Measurements from ENCODE around the gene TMEM232. TPM values are rescaled to one million over a fixed set of nuclear protein-coding genes. Genes with fewer than 3 reads are reported as not detected.

TMEM232 gene
- total RNA-seq, 1 experiment from 2014 or later, result 1.6 TPM

GRCh38 chr5:110681953-110682352 lies 44.5 kb downstream of the TMEM232 start:
- H3K23ac ChIP-seq (ENCODE audit: insufficient read length, low read depth, low read length), result no peak overlapping the region
- H3K79me2 ChIP-seq (ENCODE audit: insufficient read depth, low read length), result no peaks in the 10 kb centered on the region
- Mint-ChIP-seq H3K36me3 (ENCODE audit: insufficient read depth in 1 of 3, low read depth in 3 of 3) (no peaks in the 10 kb centered on the region), H3K9me3 (no peaks in the 10 kb centered on the region), H3K27ac (no peak overlapping the region), H3K27me3 (ENCODE audit: low read depth) (no peaks in the 10 kb centered on the region; the same call in 1 of the 2 replicates), H3K4me3 (no peak overlapping the region), H3K4me1 (no peaks in the 10 kb centered on the region; a peak in 1 of 4 replicates)
- no peak overlapping the region for H3K4ac ChIP-seq (ENCODE audit: low read depth, low read length)
- no peak overlapping the region for H2AK5ac ChIP-seq (ENCODE audit: insufficient read length, low read length)
- no peak overlapping the region for H3K56ac ChIP-seq (ENCODE audit: insufficient read length, low read depth, low read length)
- H2BK120ac ChIP-seq (ENCODE audit: low read depth, low read length, poor library complexity, severe bottlenecking), result no peak overlapping the region
- H3K9me3 ChIP-seq (ENCODE audit: control insufficient read depth, low read depth, low read length), result no peaks in the 10 kb centered on the region
- no peaks in the 10 kb centered on the region for H4K20me1 ChIP-seq (ENCODE audit: control insufficient read depth, insufficient read depth, insufficient read length)
- no peak overlapping the region for H3K18ac ChIP-seq (ENCODE audit: insufficient read length, low read depth, low read length)
- H2BK20ac ChIP-seq (ENCODE audit: low read depth, low read length, poor library complexity, severe bottlenecking), result no peak overlapping the region
- H2BK12ac ChIP-seq (ENCODE audit: insufficient read length, low read depth, low read length), result no peak overlapping the region
- no peaks in the 10 kb centered on the region for H3K23me2 ChIP-seq (ENCODE audit: insufficient read length, low read depth, low read length, poor library complexity, severe bottlenecking)
- H3K14ac ChIP-seq (ENCODE audit: insufficient read depth, low read length), result no peak overlapping the region
- H3K27me3 ChIP-seq (ENCODE audit: insufficient read depth, low read length), result no peaks in the 10 kb centered on the region
- no peaks in the 10 kb centered on the region for H3K4me1 ChIP-seq (ENCODE audit: insufficient read depth, low read length)
- no peak overlapping the region for H2BK15ac ChIP-seq (ENCODE audit: low read depth, low read length)
- H4K91ac ChIP-seq (ENCODE audit: insufficient read length, low read depth, low read length), result no peak overlapping the region
- no peak overlapping the region for H3T11ph ChIP-seq (ENCODE audit: low read length)
- H2AFZ ChIP-seq (ENCODE audit: low read length), result no peak overlapping the region
- H3K79me1 ChIP-seq (ENCODE audit: insufficient read depth, low read depth, low read length, poor library complexity, severe bottlenecking), result no peaks in the 10 kb centered on the region
- H3K9ac ChIP-seq (ENCODE audit: extremely low read depth, insufficient read length, low read length), result no peak overlapping the region
- H3K27ac ChIP-seq (ENCODE audit: insufficient read length, low read depth, low read length), result no peak overlapping the region
- no peak overlapping the region for H2BK5ac ChIP-seq (ENCODE audit: insufficient read length, low read length)
- no peak for TF ChIP-seq CTCF (conservative IDR thresholded peaks at IDR 0.05)
- no peak for DNase-seq
- H3K4me2 ChIP-seq (ENCODE audit: insufficient read depth, insufficient read length, low read length), result no peak overlapping the region
- H4K8ac ChIP-seq (replicated peaks; ENCODE audit: insufficient read length, low read depth, low read length), result no peak overlapping the region
- no peak overlapping the region for H4K5ac ChIP-seq (ENCODE audit: insufficient read length, low read depth, low read length)

All from H9 (cell line).